ENCODE measurements around the gene LRFN3.
"Not testable (repeated sequence)": the region's sequence is repeated elsewhere in the genome, so short reads cannot be mapped to it uniquely, and the experiment has no call there.

GRCh38 chr19:35980997-35981396 is 44.8 kb downstream of the LRFN3 start:
- TF ChIP-seq EZH2 (IDR thresholded peaks at IDR 0.05); POLR2AphosphoS5 (IDR thresholded peaks at IDR 0.05; ENCODE audit: borderline replicate concordance, low read depth, low read length); FOXP2 (optimal IDR thresholded peaks at IDR 0.05; ENCODE audit: control extremely low read depth, extremely low read length, insufficient read depth): not testable (repeated sequence)

Measured in SK-N-MC (cell line).